Muscle layer of colon (tissue), 2 donors: ENCODE data around the gene NAA80.

Source experiments
- H3K27ac ChIP-seq: one replicate; pipeline ENCODE4 v1.7.0; 2013; ENCODE audit warnings: low read depth, mild to moderate bottlenecking, low read length, moderate library complexity
- H3K27me3 ChIP-seq, 2 donors: one replicate each; pipeline ENCODE4 v1.7.0; 2013; ENCODE audit warnings: low read length in 2 of 2, mild to moderate bottlenecking in 2 of 2; ENCODE audit not compliant: insufficient read depth in 2 of 2, control insufficient read depth in 1 of 2
- H3K36me3 ChIP-seq: one replicate; pipeline ENCODE4 v1.7.0; 2013; ENCODE audit warnings: mild to moderate bottlenecking, low read length; ENCODE audit not compliant: insufficient read depth
- H3K4me1 ChIP-seq: one replicate; pipeline ENCODE4 v1.7.0; 2013; ENCODE audit warnings: mild to moderate bottlenecking, low read length; ENCODE audit not compliant: insufficient read depth
- H3K4me3 ChIP-seq, 2 donors: one replicate each; pipeline ENCODE4 v1.7.0; 2013; ENCODE audit warnings: low read length in 2 of 2, low read depth in 1 of 2, mild to moderate bottlenecking in 1 of 2, moderate library complexity in 1 of 2
- H3K9ac ChIP-seq: one replicate; pipeline ENCODE4 v1.7.0; 2013; ENCODE audit warnings: low read length
- H3K9me3 ChIP-seq: one replicate; pipeline ENCODE4 v1.7.0; 2013; ENCODE audit warnings: mild to moderate bottlenecking, low read length
- donor health status: abdominal sarcoma.
- donor health status: Adenocarcinoma of cecum.

NAA80 gene

GRCh38 chr3:50270422-50271224, 28.6 kb downstream of the NAA80 start:
- Histone ChIP-seq H3K9me3 (no peaks in the 10 kb centered on the region), H3K4me3 (peak overlapping the region in 1 of 2 donors; percentile 79), H3K4me1 (peaks cover 44% of the 10 kb centered on the region), H3K36me3 (peaks cover 7% of the 10 kb centered on the region), H3K27ac (peak overlapping the region; percentile 77), H3K9ac (no peak overlapping the region), H3K27me3 (peaks cover 0 to 11% of the 10 kb centered on the region in 2 donors)

GRCh38 chr3:50269977-50270413, 29.2 kb downstream of the NAA80 start:
- Histone ChIP-seq H3K9me3 (no peaks in the 10 kb centered on the region), H3K4me1 (peaks cover 51% of the 10 kb centered on the region), H3K36me3 (peaks cover 7% of the 10 kb centered on the region), H3K27ac (peak overlapping the region; percentile 77), H3K4me3 (peak overlapping the region in 1 of 2 donors; percentile 79), H3K27me3 (peaks cover 0 to 6% of the 10 kb centered on the region in 2 donors), H3K9ac (no peak overlapping the region)

- Histone ChIP-seq H3K4me3 (peak overlapping the region; percentile 12 to 79), H3K27me3 (peaks cover 0 to under 1% of the 10 kb centered on the region in 2 donors), H3K27ac (peak overlapping the region; percentile 77), H3K4me1 (peaks cover 55% of the 10 kb centered on the region), H3K9me3 (no peaks in the 10 kb centered on the region), H3K36me3 (peaks cover 7% of the 10 kb centered on the region), H3K9ac (peak overlapping the region; percentile 66)
Measured at GRCh38 chr3:50269460-50269859, 29.7 kb downstream of the NAA80 start.

GRCh38 chr3:50268703-50269451, 30.3 kb downstream of the NAA80 start, which contains the start of gene SEMA3B:
TSS of gene SEMA3B (plus strand) at chr3:50269147. CDS start at chr3:50269241, 94 bp downstream.
- peak within 1 kb of the TSS; percentile 82 for H3K27ac ChIP-seq
- H3K9ac ChIP-seq: peak within 1 kb of the TSS; percentile 91

GRCh38 chr3:50268276-50268675, 30.9 kb downstream of the NAA80 start:
- Histone ChIP-seq H3K4me3 (peak overlapping the region; percentile 37 to 79), H3K36me3 (peaks cover 7% of the 10 kb centered on the region), H3K9me3 (no peaks in the 10 kb centered on the region), H3K9ac (peak overlapping the region; percentile 91), H3K27me3 (no peaks in the 10 kb centered on the region), H3K27ac (peak overlapping the region; percentile 82), H3K4me1 (peaks cover 61% of the 10 kb centered on the region)

More at GRCh38 chr3:50268703-50269451, 30.3 kb downstream of the NAA80 start, which contains the start of gene SEMA3B:
- peaks cover 61% of the 10 kb centered on the region for H3K4me1 ChIP-seq
- peaks cover 7% of the 10 kb centered on the region for H3K36me3 ChIP-seq
- peak within 1 kb of the TSS; percentile 37 to 79 for H3K4me3 ChIP-seq
- no peaks in the 10 kb centered on the region for H3K9me3 ChIP-seq
- H3K27me3 ChIP-seq: no peaks in the 10 kb centered on the region

- peak overlapping the region; percentile 82 for H3K27ac ChIP-seq
- peak overlapping the region; percentile 37 to 79 for H3K4me3 ChIP-seq
- no peaks in the 10 kb centered on the region for H3K27me3 ChIP-seq
- peaks cover 7% of the 10 kb centered on the region for H3K36me3 ChIP-seq
- peaks cover 58% of the 10 kb centered on the region for H3K4me1 ChIP-seq
- peak overlapping the region; percentile 91 for H3K9ac ChIP-seq
- H3K9me3 ChIP-seq: no peaks in the 10 kb centered on the region
Measured at GRCh38 chr3:50267280-50267913, 31.8 kb downstream of the NAA80 start.

GRCh38 chr3:50266836-50267235, 32.4 kb downstream of the NAA80 start:
- H3K4me1 ChIP-seq: peaks cover 58% of the 10 kb centered on the region

GRCh38 chr3:50266017-50266416, 33.2 kb downstream of the NAA80 start:
- no peaks in the 10 kb centered on the region for H3K9me3 ChIP-seq
- H3K4me1 ChIP-seq: peaks cover 65% of the 10 kb centered on the region
- H3K27me3 ChIP-seq: no peaks in the 10 kb centered on the region
- H3K27ac ChIP-seq: peak overlapping the region; percentile 82
- peaks cover 2% of the 10 kb centered on the region for H3K36me3 ChIP-seq
- no peak overlapping the region for H3K9ac ChIP-seq
- H3K4me3 ChIP-seq: peak overlapping the region in 1 of 2 donors; percentile 79

More at GRCh38 chr3:50266836-50267235, 32.4 kb downstream of the NAA80 start:
- no peaks in the 10 kb centered on the region for H3K9me3 ChIP-seq
- no peaks in the 10 kb centered on the region for H3K27me3 ChIP-seq
- H3K36me3 ChIP-seq: peaks cover 7% of the 10 kb centered on the region
- H3K4me3 ChIP-seq: peak overlapping the region; percentile 37 to 79
- H3K27ac ChIP-seq: peak overlapping the region; percentile 82
- peak overlapping the region; percentile 91 for H3K9ac ChIP-seq

- Histone ChIP-seq H3K9ac (peak overlapping the region; percentile 40), H3K4me1 (peaks cover 70% of the 10 kb centered on the region), H3K4me3 (no peak overlapping the region), H3K36me3 (no peaks in the 10 kb centered on the region), H3K27ac (peak overlapping the region; percentile 82), H3K27me3 (no peaks in the 10 kb centered on the region), H3K9me3 (no peaks in the 10 kb centered on the region)
Measured at GRCh38 chr3:50265571-50265970, 33.6 kb downstream of the NAA80 start.

GRCh38 chr3:50264964-50265485, 34.2 kb downstream of the NAA80 start:
- Histone ChIP-seq H3K27ac (peak overlapping the region; percentile 82), H3K27me3 (no peaks in the 10 kb centered on the region), H3K4me3 (no peak overlapping the region)

More at GRCh38 chr3:50264964-50265485, 34.2 kb downstream of the NAA80 start:
- H3K9me3 ChIP-seq: no peaks in the 10 kb centered on the region
- H3K36me3 ChIP-seq: no peaks in the 10 kb centered on the region
- H3K9ac ChIP-seq: peak overlapping the region; percentile 40
- peaks cover 66% of the 10 kb centered on the region for H3K4me1 ChIP-seq
